GM18526 (cell line): Measurements from ENCODE around the gene BTBD17.

Experiments used
- POLR2A ChIP-seq: IDR thresholded peaks from 3 replicates; pipeline ENCODE4 v1.6.1; 2011; ENCODE audit not compliant: insufficient read length; ENCODE audit errors: extremely low read depth

The BTBD17 gene, protein sequence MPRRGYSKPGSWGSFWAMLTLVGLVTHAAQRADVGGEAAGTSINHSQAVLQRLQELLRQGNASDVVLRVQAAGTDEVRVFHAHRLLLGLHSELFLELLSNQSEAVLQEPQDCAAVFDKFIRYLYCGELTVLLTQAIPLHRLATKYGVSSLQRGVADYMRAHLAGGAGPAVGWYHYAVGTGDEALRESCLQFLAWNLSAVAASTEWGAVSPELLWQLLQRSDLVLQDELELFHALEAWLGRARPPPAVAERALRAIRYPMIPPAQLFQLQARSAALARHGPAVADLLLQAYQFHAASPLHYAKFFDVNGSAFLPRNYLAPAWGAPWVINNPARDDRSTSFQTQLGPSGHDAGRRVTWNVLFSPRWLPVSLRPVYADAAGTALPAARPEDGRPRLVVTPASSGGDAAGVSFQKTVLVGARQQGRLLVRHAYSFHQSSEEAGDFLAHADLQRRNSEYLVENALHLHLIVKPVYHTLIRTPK

DNA sequence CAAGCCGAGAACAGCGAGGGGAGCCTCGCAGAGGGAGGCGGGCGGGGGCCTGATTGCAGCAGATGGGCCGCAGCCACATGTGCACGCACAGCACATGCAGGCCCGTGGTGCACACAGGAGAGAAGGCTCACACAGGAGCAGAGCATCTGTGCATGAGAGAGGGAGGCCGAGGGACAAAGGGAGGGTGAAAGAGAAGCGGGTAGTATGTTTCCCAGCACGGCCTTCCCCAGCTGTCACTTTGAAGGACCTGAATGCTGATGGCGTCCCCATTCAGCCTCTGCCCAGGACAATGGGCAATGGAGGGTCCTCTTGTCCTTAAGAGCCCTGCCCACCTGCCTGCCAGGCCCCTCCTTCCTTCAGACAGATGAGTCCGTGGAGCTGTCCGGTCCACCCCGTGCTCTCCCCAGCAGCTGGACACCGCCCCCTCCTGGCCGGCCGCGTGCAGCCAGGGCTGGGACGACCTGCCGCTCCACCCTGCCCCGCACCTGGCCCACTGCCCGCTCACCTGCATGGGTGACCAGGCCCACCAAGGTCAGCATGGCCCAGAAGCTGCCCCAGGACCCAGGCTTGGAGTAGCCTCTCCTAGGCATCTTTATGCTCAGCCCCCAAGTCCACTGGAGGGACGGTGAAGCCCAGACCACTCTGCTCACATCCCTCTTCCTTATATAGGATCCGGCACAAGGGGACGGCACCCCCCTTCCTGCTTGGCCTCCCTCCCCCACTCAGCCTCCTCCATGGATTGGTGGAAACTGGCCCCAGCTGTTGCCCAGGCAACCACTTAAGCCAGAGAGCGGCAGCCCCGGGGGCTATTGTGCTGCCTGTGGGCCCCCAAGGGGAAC is at the start of gene BTBD17:
Gene BTBD17, minus strand, starts transcription at position 639 of the 839 bp plus-strand sequence. Its CDS starts 49 bp downstream, at position 590.
- TF ChIP-seq POLR2A: no peak

GRCh38 chr17:74410001-74410443 is 48.4 kb upstream of the BTBD17 start:
- no peak for TF ChIP-seq POLR2A

- TF ChIP-seq POLR2A: no peak
Measured at GRCh38 chr17:74408815-74409214, 47.1 kb upstream of the BTBD17 start.

GRCh38 chr17:74408262-74408661 is 46.6 kb upstream of the BTBD17 start:
- TF ChIP-seq POLR2A: no peak

GRCh38 chr17:74407384-74407783 is 45.7 kb upstream of the BTBD17 start:
- TF ChIP-seq POLR2A: no peak

GRCh38 chr17:74404789-74405188 is 43.1 kb upstream of the BTBD17 start:
- TF ChIP-seq POLR2A: no peak

DNA sequence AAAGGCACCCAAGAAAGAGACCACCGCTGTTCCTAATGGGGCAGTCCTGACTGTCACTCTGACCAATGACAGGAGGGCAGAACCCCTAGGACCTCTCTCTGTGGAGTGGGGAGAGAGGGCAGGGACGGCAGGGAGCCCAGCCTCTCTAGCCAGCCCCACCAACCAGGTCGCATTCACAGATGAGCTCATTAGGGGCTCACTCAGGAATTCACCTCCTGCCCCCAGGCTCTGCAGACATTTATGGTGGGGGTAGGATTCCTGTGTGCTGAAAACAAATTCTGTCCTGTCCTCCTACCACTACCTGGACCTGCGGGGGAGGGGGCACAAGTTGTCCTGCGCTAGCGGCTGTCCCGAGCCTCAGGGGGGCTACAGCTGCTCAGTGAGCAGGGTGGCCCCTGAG is 42.5 kb upstream of the BTBD17 start:
- no peak for TF ChIP-seq POLR2A

- TF ChIP-seq POLR2A: no peak
Measured at GRCh38 chr17:74403512-74404137, 42.0 kb upstream of the BTBD17 start.

GRCh38 chr17:74402048-74402447 is 40.4 kb upstream of the BTBD17 start:
- TF ChIP-seq POLR2A: no peak

DNA sequence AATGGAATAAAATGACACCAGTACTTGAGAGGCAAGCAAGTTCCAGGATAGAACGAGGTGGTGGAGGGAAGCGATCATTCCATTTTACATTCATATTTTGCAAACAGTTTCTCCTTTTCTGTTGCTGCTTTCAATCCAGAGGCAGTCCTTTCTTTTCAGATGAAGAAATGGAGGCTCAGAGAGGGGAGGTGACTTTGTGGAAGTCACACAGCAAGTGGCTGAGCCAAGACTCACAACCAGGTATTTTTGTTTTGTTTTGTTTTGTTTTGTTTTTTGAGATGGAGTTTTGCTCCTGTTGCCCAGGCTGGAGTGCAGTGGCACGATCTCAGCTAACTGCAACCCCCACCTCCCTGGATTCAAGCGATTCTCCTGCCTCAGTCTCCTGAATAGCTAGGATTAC is 34.9 kb upstream of the BTBD17 start:
- no peak for TF ChIP-seq POLR2A

- TF ChIP-seq POLR2A: no peak
Measured at GRCh38 chr17:74394977-74395376, 33.3 kb upstream of the BTBD17 start.

- no peak for TF ChIP-seq POLR2A
Measured at GRCh38 chr17:74394275-74394950, 32.7 kb upstream of the BTBD17 start.

DNA sequence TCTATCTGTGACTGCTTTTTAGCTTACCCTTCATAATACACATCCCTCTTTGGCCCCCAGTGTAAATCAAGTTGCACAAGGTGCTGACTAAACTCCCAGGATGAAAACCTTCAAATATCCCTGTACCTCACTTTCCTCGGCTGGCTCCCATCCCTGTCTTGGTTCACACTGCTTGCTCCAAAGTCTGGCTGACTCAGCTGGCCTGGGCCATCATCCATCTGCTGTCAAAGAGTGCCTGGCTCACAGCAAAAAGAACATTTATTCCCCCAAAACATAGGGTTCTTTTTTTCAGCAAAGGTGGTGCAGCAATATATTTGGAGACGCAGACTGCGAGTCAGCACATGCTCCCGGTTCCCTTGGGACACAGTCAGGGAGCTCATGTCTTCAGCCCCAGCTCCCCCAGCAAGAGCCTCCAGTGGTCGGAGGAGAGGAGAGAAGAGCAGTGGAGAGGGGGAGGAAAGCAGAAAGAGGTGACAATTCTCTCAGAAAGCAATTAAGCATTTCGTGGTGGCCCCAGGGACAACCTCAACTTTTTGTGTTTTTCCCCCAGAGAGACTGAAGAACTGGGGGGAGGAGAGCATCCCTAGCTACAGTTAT is 31.8 kb upstream of the BTBD17 start:
- no peak for TF ChIP-seq POLR2A

DNA sequence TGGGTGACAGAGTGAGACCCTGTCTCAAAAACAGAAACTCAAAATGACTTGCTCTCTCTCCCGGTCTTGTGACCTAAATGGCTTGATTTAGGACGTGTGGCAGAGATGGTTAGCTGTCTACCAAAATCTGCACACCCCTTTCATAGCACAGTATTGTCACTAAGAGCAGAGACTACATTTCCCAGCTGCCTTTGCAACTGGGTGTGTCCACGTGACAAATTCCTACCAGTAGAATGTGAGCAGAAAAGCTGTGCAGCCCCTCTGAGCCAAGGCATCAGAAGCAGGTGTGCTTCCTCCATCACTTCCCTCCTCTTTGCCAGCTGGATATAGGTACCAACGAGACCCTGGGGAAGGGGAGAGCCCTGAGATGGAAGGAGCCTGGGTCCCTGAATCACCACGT is 31.2 kb upstream of the BTBD17 start:
- TF ChIP-seq POLR2A: no peak

GRCh38 chr17:74391771-74392170 is 30.1 kb upstream of the BTBD17 start:
- no peak for TF ChIP-seq POLR2A
